SK-N-SH (cell line): Measurements from ENCODE around the gene SKIC8. TPM values are rescaled to one million over a fixed set of nuclear protein-coding genes. Genes with fewer than 3 reads are reported as not detected.

Source experiments
- CTCF ChIA-PET: fragments of 300-600, 350-600 bp; formaldehyde crosslinking; extraction: SDS; loops from one replicate; lab custom pipeline; 2021; lab: Yijun Ruan, JAX
- POLR2A ChIA-PET: fragments of 350-600 bp; sonication (Branson Sonifier 250); formaldehyde crosslinking; extraction: SDS; loops from one replicate; lab custom pipeline; 2020; ENCODE audit warnings: antibody characterized with exemption, inconsistent platforms; lab: Yijun Ruan, JAX
- DNase-seq: peaks from one replicate; pipeline ENCODE4 v3.0.0; 2012
- H2AFZ ChIP-seq: fragments of 200-600 bp; sonication (generic); 2 replicates; pipeline ENCODE4 v1.8.1; 2016; ENCODE audit warnings: antibody characterized with exemption, mild to moderate bottlenecking, low read depth
- H3F3A ChIP-seq: fragments of 200-600 bp; sonication (generic); replicated peaks from 2 replicates; pipeline ENCODE3; 2016; ENCODE audit warnings: antibody characterized with exemption, mild to moderate bottlenecking; ENCODE audit not compliant: insufficient read depth
- H3K27ac ChIP-seq, 2 experiments: fragments of 200-500 bp in 1 of 2; fragments of 200-600 bp in 1 of 2; sonication (Bioruptor generic) in 1 of 2; sonication (generic), shearing (Covaris generic) in 1 of 2; 2 replicates each; pipeline versions ENCODE4 v1.5.1 to v1.6.1; 2014 to 2016; ENCODE audit warnings: low read depth in 2 of 2, inconsistent platforms in 1 of 2, low read length in 1 of 2, mild to moderate bottlenecking in 1 of 2, mixed read lengths in 1 of 2
- H3K27me3 ChIP-seq: fragments of 200-600 bp; sonication (generic), shearing (Covaris generic); 2 replicates; pipeline ENCODE4 v1.6.1; 2016; ENCODE audit warnings: mixed run types; ENCODE audit not compliant: insufficient read depth
- H3K36me3 ChIP-seq, 2 experiments: fragments of 200-500 bp in 1 of 2; fragments of 200-600 bp in 1 of 2; sonication (Bioruptor generic) in 1 of 2; sonication (generic) in 1 of 2; replicated peaks in 1 of 2; 2 replicates each; pipeline versions ENCODE3 to v1.5.1; 2014 to 2016; ENCODE audit warnings: low read length in 1 of 2, mild to moderate bottlenecking in 1 of 2; ENCODE audit not compliant: insufficient read depth in 2 of 2, control insufficient read depth in 1 of 2
- H3K4me1 ChIP-seq, 2 experiments: fragments of 200-500 bp in 1 of 2; fragments of 200-600 bp in 1 of 2; sonication (Bioruptor generic) in 1 of 2; sonication (generic), shearing (Covaris generic) in 1 of 2; 2 replicates each; pipeline versions ENCODE4 v1.5.1 to v1.6.1; 2014 to 2016; ENCODE audit warnings: low read depth in 1 of 2, low read length in 1 of 2, mixed run types in 1 of 2; ENCODE audit not compliant: insufficient read depth in 2 of 2, control insufficient read depth in 1 of 2
- H3K4me2 ChIP-seq: fragments of 200-600 bp; sonication (generic), shearing (Covaris generic); 2 replicates; pipeline ENCODE4 v1.6.1; 2017; ENCODE audit warnings: mixed run types
- H3K4me3 ChIP-seq, 2 experiments: fragments of 200-500 bp in 1 of 2; fragments of 200-600 bp in 1 of 2; sonication (Bioruptor generic) in 1 of 2; sonication (generic), shearing (Covaris generic) in 1 of 2; 2 replicates each; pipeline versions ENCODE4 v1.5.1 to v1.8.1; 2014 to 2016; ENCODE audit warnings: low read depth in 2 of 2, inconsistent platforms in 1 of 2, low read length in 1 of 2, mild to moderate bottlenecking in 1 of 2, mixed read lengths in 1 of 2, moderate library complexity in 1 of 2
- H3K79me2 ChIP-seq: fragments of 200-600 bp; sonication (generic); 2 replicates; pipeline ENCODE4 v1.8.1; 2017; ENCODE audit warnings: mild to moderate bottlenecking; ENCODE audit not compliant: insufficient read depth
- H3K9ac ChIP-seq: fragments of 200-600 bp; sonication (generic); 2 replicates; pipeline ENCODE4 v1.6.1; 2017; ENCODE audit warnings: mixed run types
- H3K9me2 ChIP-seq: fragments of 200-600 bp; sonication (generic); 2 replicates; pipeline ENCODE4 v1.6.1; 2017; ENCODE audit warnings: mixed run types
- H3K9me3 ChIP-seq: fragments of 200-600 bp; sonication (generic); 2 replicates; pipeline ENCODE4 v1.6.1; 2017; ENCODE audit warnings: mixed run types, mild to moderate bottlenecking, moderate library complexity
- H4K20me1 ChIP-seq: fragments of 200-600 bp; sonication (generic); 2 replicates; pipeline ENCODE4 v1.6.1; 2017; ENCODE audit warnings: mild to moderate bottlenecking, mixed run types; ENCODE audit not compliant: insufficient read depth
- CHD2 ChIP-seq: fragments of 150-350 bp; IDR thresholded peaks from 2 replicates; pipeline ENCODE4 v1.6.1; 2018; ENCODE audit warnings: low read length; ENCODE audit not compliant: partially characterized antibody
- ELF1 ChIP-seq: IDR thresholded peaks from 2 replicates; pipeline ENCODE4 v1.4.0; 2012
- EP300 ChIP-seq, 2 experiments: IDR thresholded peaks; 2 replicates each; pipeline versions ENCODE4 v1.4.0 to v1.6.1; 2012; ENCODE audit warnings: borderline replicate concordance in 1 of 2, low read depth in 1 of 2, low read length in 1 of 2
- EZH2phosphoT487 ChIP-seq: fragments of 200-600 bp; sonication (generic); IDR thresholded peaks from 2 replicates; pipeline ENCODE4 v1.6.1; 2017; ENCODE audit warnings: low read depth, mixed run types, mild to moderate bottlenecking, antibody characterized with exemption, moderate library complexity, borderline replicate concordance
- MEF2A ChIP-seq: IDR thresholded peaks from 2 replicates; pipeline ENCODE4 v1.4.0; 2012; ENCODE audit warnings: low read depth, borderline replicate concordance
- NFIC ChIP-seq: IDR thresholded peaks from 2 replicates; pipeline ENCODE4 v1.4.0; 2012; ENCODE audit warnings: borderline replicate concordance
- RAD21 ChIP-seq: IDR thresholded peaks from 2 replicates; pipeline ENCODE4 v1.6.1; 2012; ENCODE audit warnings: mild to moderate bottlenecking, low read length
- TEAD4 ChIP-seq: IDR thresholded peaks from 2 replicates; pipeline ENCODE4 v1.4.0; 2012; ENCODE audit warnings: mild to moderate bottlenecking, borderline replicate concordance; ENCODE audit not compliant: insufficient read depth
- WGBS: methylation state at CpG from one replicate; pipeline ENCODE4 v1.1.6; 2017; ENCODE audit warnings: low lambda C conversion rate; 5-methylcytosine and 5-hydroxymethylcytosine counted together
- polyA plus RNA-seq, 3 experiments: library from polyadenylated mRNA; depleted of rRNA; stranded (reverse); fragments of >200 nt; gene quantifications; 2 replicates each; pipeline ENCODE4 v1.2.3, GENCODE V29; 2012
- TF ChIP-seq, protein P1 (sequence below): fragments of 150-350 bp; IDR thresholded peaks from 2 replicates; pipeline ENCODE4 v1.6.1; 2017; ENCODE audit warnings: antibody characterized with exemption, low read length, low read depth, borderline replicate concordance
- TF ChIP-seq, protein P2 (sequence below): fragments of 150-350 bp; IDR thresholded peaks from 2 replicates; pipeline ENCODE4 v1.6.1; 2016; ENCODE audit warnings: mild to moderate bottlenecking, low read depth, low read length

SKIC8 gene
- polyA plus RNA-seq, 1 of the 3 experiments (the other 2 are of a cell fraction): 78.8 TPM

DNA sequence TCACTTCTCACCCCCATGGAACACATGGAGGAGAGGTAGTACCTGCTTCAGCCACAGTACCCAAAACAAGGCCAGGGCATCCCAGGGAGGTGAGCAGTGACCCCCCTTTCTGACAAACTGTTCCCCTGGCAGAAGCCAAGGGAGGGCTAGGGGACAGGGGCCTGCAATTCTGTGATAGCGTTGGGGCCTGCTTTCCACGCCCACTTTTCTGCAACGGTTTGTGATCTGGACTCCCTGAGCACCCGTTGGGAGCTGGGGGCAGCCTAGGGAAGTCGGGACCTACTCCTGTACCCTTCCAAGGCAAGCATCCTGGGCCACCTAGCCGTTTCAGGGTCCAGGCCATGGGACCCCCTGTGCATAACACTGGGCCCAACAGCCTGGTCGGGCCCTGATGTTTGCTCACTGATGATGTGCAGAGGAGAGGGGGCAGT lies 36.0 kb downstream of the SKIC8 start (continued):
- TF ChIP-seq CHD2: no peak

DNA sequence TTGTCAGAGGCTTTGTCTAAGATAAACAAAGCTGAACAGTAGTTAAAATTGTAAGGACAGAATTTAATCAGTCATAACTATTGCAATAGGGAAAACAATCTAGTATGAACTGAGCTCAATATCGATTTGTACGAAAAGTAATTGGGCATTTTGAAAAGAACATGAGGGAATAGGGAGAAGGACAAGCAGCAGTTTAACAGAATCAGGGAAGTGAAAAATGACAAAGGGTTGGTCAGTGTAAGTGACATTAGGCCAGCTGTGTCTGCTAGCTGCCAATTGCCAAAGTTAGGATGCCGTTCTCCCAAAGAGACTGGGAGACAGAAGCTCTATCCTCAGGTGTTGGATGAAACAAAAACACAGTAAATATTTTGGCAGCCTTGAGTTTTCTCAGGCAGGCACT lies 38.3 kb downstream of the SKIC8 start:
- Histone ChIP-seq H3K9me2 (no peaks in the 10 kb centered on the region), H3K4me2 (no peak overlapping the region), H3K4me3 (no peak overlapping the region), H2AFZ (no peak overlapping the region), H3K27ac (no peak overlapping the region), H3F3A (no peaks in the 10 kb centered on the region)
- WGBS: 83% methylated on average over 3 of the region's 3 CpGs
- no peak for DNase-seq
- CTCF ChIA-PET: interaction anchor here (1.2 to 2.4 kb wide), 3 partner anchors 18 to 65 kb away, joined by 3 to 13 read pairs (median 4); no protein-coding TSS in a partner anchor
- TF ChIP-seq CHD2 (no peak), NFIC (no peak), RAD21 (no peak), EP300 (IDR thresholded peaks at IDR 0.05; ENCODE audit: borderline replicate concordance in 1 of 2, low read depth in 1 of 2, low read length in 1 of 2) (no peak)
- TF ChIP-seq, all 33 proteins: peak for 0
- POLR2A ChIA-PET: no interaction called here
- Histone ChIP-seq H3K9me3 (no peaks in the 10 kb centered on the region), H3K4me1 (no peaks in the 10 kb centered on the region), H3K36me3 (no peaks in the 10 kb centered on the region), H3K79me2 (no peaks in the 10 kb centered on the region), H4K20me1 (no peaks in the 10 kb centered on the region), H3K9ac (no peak overlapping the region), H3K27me3 (no peaks in the 10 kb centered on the region)

DNA sequence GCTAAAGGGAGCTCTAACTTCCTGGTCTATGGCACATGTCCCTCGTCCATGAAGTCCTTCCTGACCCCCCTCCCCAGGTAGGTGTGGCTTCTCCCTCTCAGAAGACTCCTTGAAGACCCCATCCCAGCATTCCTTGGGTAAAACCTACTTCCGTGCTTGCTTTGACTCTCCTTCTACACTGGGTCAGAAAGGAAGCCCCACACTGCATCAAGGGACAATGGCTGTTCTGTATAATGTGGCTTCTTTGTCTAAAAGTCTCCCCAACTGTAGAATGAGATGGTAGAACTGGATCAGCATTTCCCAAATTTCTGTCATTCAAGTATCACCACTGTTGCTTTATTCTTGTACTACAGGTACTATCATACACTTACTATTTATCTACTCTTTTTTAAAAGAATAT lies 38.9 kb downstream of the SKIC8 start:
- Histone ChIP-seq H4K20me1 (no peaks in the 10 kb centered on the region), H3K4me1 (no peaks in the 10 kb centered on the region), H3K79me2 (no peaks in the 10 kb centered on the region), H3F3A (no peaks in the 10 kb centered on the region), H3K9me3 (no peaks in the 10 kb centered on the region), H3K36me3 (no peaks in the 10 kb centered on the region), H3K4me3 (no peak overlapping the region), H3K9me2 (no peaks in the 10 kb centered on the region), H3K4me2 (no peak overlapping the region), H2AFZ (no peak overlapping the region), H3K9ac (no peak overlapping the region), H3K27ac (no peak overlapping the region), H3K27me3 (no peaks in the 10 kb centered on the region)
- CTCF ChIA-PET: interaction anchor here (1.2 to 2.4 kb wide), 4 partner anchors 18 to 83 kb away, joined by 3 to 13 read pairs (median 4); no protein-coding TSS in a partner anchor
- 65% methylated on average over 2 of the region's 2 CpGs for WGBS
- DNase-seq: no peak
- TF ChIP-seq, protein P1, sequence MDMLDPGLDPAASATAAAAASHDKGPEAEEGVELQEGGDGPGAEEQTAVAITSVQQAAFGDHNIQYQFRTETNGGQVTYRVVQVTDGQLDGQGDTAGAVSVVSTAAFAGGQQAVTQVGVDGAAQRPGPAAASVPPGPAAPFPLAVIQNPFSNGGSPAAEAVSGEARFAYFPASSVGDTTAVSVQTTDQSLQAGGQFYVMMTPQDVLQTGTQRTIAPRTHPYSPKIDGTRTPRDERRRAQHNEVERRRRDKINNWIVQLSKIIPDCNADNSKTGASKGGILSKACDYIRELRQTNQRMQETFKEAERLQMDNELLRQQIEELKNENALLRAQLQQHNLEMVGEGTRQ: no peak
- TF ChIP-seq, protein P2, sequence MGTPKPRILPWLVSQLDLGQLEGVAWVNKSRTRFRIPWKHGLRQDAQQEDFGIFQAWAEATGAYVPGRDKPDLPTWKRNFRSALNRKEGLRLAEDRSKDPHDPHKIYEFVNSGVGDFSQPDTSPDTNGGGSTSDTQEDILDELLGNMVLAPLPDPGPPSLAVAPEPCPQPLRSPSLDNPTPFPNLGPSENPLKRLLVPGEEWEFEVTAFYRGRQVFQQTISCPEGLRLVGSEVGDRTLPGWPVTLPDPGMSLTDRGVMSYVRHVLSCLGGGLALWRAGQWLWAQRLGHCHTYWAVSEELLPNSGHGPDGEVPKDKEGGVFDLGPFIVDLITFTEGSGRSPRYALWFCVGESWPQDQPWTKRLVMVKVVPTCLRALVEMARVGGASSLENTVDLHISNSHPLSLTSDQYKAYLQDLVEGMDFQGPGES: no peak
- TF ChIP-seq NFIC (no peak), ELF1 (no peak), MEF2A (no peak), TEAD4 (no peak), EZH2phosphoT487 (no peak)
- POLR2A ChIA-PET: no interaction called here
